GM12878 (cell line): ENCODE data around the gene SENP1. TPM values are rescaled to one million over a fixed set of nuclear protein-coding genes. Genes with fewer than 3 reads are reported as not detected.

Source experiments
- ATAC-seq: fragments of 200-7000 bp; cut with Tn5 transposase; 3 replicates; pipeline ENCODE4 v1.9.1; 2020; ENCODE audit warnings: mild to moderate bottlenecking, moderate library complexity
- BruUV-seq: library from RNA; stranded (reverse); fragments of 400-500 nt; replicated peaks from 2 replicates; lab custom pipeline; 2021; lab: Mats Ljungman, UMichigan
- CTCF ChIA-PET: fragments of 300-600 bp; sonication (Branson Sonifier 250); formaldehyde crosslinking; extraction: SDS; loops from one replicate; lab custom pipeline; 2021; ENCODE audit warnings: inconsistent platforms; lab: Yijun Ruan, JAX
- POLR2A ChIA-PET: fragments of 350-600 bp; formaldehyde crosslinking; extraction: SDS; loops from one replicate; lab custom pipeline; 2021; ENCODE audit warnings: inconsistent platforms; lab: Charles Lee
- RAD21 ChIA-PET: fragments of 300-600 bp; sonication (Branson Sonifier 250); formaldehyde crosslinking; loops from one replicate; lab custom pipeline; 2023; ENCODE audit warnings: antibody characterized with exemption; ENCODE audit not compliant: unreplicated experiment; lab: Charles Lee
- SMC1A ChIA-PET: fragments of 300-600 bp; sonication (Branson Sonifier 250); formaldehyde crosslinking; loops from one replicate; lab custom pipeline; 2023; ENCODE audit not compliant: unreplicated experiment, uncharacterized antibody; lab: Charles Lee
- DNase-seq: peaks from one replicate; pipeline ENCODE4 v3.0.0-alpha.2; 2011; ENCODE audit warnings: low read depth, low spot score
- FAIRE-seq: peaks from 3 replicates; lab custom pipeline; 2011; peaks lifted over from hg19 to GRCh38; lab: Jason Lieb, UNC
- H2AFZ ChIP-seq: 2 replicates; pipeline ENCODE4 v1.6.0; 2011; ENCODE audit warnings: low read depth, low read length, control low read depth; ENCODE audit not compliant: control insufficient read depth
- H3K27ac ChIP-seq: 2 replicates; pipeline ENCODE4 v1.5.1; 2011; ENCODE audit warnings: control low read depth; ENCODE audit not compliant: control insufficient read depth, insufficient read depth
- H3K27me3 ChIP-seq, 2 experiments: replicated peaks in 1 of 2; 2 replicates each; pipeline versions ENCODE4 v1.6.0 to v1.6.1; 2011; ENCODE audit warnings: low read length in 1 of 2; ENCODE audit not compliant: control insufficient read depth in 2 of 2, insufficient read depth in 2 of 2
- H3K36me3 ChIP-seq, 2 experiments: 2 replicates each; pipeline ENCODE4 v1.5.1; 2011; ENCODE audit warnings: low read length in 1 of 2; ENCODE audit not compliant: control insufficient read depth in 2 of 2, insufficient read depth in 2 of 2
- H3K4me1 ChIP-seq: 2 replicates; pipeline ENCODE4 v1.6.1; 2011; ENCODE audit warnings: mild to moderate bottlenecking, low read length, moderate library complexity, mixed read lengths; ENCODE audit not compliant: control insufficient read depth, insufficient read depth
- H3K4me2 ChIP-seq: 2 replicates; pipeline ENCODE4 v1.6.0; 2011; ENCODE audit warnings: control low read depth; ENCODE audit not compliant: control insufficient read depth, insufficient read depth
- H3K4me3 ChIP-seq: fragments of 200-600 bp; sonication (generic); 2 replicates; pipeline ENCODE4 v1.5.1; 2016
- H3K79me2 ChIP-seq: 2 replicates; pipeline ENCODE4 v1.6.0; 2011; ENCODE audit warnings: low read length; ENCODE audit not compliant: control insufficient read depth, insufficient read depth
- H3K9ac ChIP-seq: 2 replicates; pipeline ENCODE4 v1.8.0; 2011; ENCODE audit warnings: low read length, control low read depth, mixed read lengths; ENCODE audit not compliant: control insufficient read depth, insufficient read depth
- H3K9me3 ChIP-seq: replicated peaks from 3 replicates; pipeline ENCODE4 v1.5.1; 2011; ENCODE audit warnings: mild to moderate bottlenecking, low read length; ENCODE audit not compliant: control insufficient read depth, insufficient read depth
- H4K20me1 ChIP-seq: 2 replicates; pipeline ENCODE4 v1.6.0; 2011; ENCODE audit not compliant: control insufficient read depth, insufficient read depth
- MYB ChIP-seq: fragments of 150-350 bp; IDR thresholded peaks from 2 replicates; pipeline ENCODE4 v1.6.1; 2014; ENCODE audit warnings: mild to moderate bottlenecking, low read depth, low read length, borderline replicate concordance
- NBN ChIP-seq: fragments of 450-650 bp; IDR thresholded peaks from 2 replicates; pipeline ENCODE4 v1.6.1; 2016
- POLR2AphosphoS2 ChIP-seq: IDR thresholded peaks from 2 replicates; pipeline ENCODE4 v1.6.1; 2011; ENCODE audit warnings: low read depth, mild to moderate bottlenecking, low read length, improper control_type of control experiment, moderate library complexity
- SRF ChIP-seq, 2 experiments: IDR thresholded peaks; 2 replicates each; pipeline ENCODE4 v1.6.1; 2011; ENCODE audit warnings: low read depth in 2 of 2, low read length in 2 of 2, mild to moderate bottlenecking in 1 of 2, moderate library complexity in 1 of 2
- TAF1 ChIP-seq: IDR thresholded peaks from 2 replicates; pipeline ENCODE4 v1.6.1; 2011; ENCODE audit warnings: mild to moderate bottlenecking, low read depth, low read length, borderline replicate concordance
- ZBED1 ChIP-seq: IDR thresholded peaks from 2 replicates; pipeline ENCODE4 v1.6.1; 2016; ENCODE audit warnings: borderline replicate concordance
- ZNF217 ChIP-seq: fragments of 450-650 bp; IDR thresholded peaks from 2 replicates; pipeline ENCODE4 v1.6.1; 2017; ENCODE audit warnings: antibody characterized with exemption, mild to moderate bottlenecking
- WGBS: methylation state at CpG from one replicate; pipeline ENCODE4 v1.1.6; 2016; ENCODE audit warnings: low lambda C conversion rate; ENCODE audit not compliant: insufficient replicate concordance, insufficient coverage; ENCODE audit errors: missing lambda C conversion rate; 5-methylcytosine and 5-hydroxymethylcytosine counted together
- in situ Hi-C: fragments of 300-500 bp; cut with MboI; formaldehyde crosslinking; loops from 9 replicates; pipeline ENCODE4 v1.14.3; 2018; ENCODE audit warnings: mixed read lengths
- intact Hi-C: fragments of 100-400 bp; cut with micrococcal nuclease; formaldehyde crosslinking; loops from one replicate; pipeline ENCODE4 v1.14.2; 2022; ENCODE audit not compliant: unreplicated experiment
- polyA plus RNA-seq, 11 experiments: library from polyadenylated mRNA; depleted of rRNA in 4 of 11; unstranded in 6 of 11; stranded (reverse) in 5 of 11; fragments of >200 nt; fragmentation: Nextera tagmentation in 4 of 11; fragmentation: Illumina TruSeq in 1 of 11; extraction: Ambion mirVana in 4 of 11; extraction: Trizol in 1 of 11; gene quantifications; 1 replicate in 1 of 11; 2 replicates in 10 of 11; pipeline versions ENCODE4 v1.2.1 to v1.2.3, GENCODE V29; 2011 to 2016; ENCODE audit warnings: inconsistent platforms in 2 of 11, missing spikeins in 2 of 11, low read depth in 1 of 11
- total RNA-seq, 4 experiments: library from RNA; depleted of rRNA in 3 of 4; stranded (reverse); fragments of >200 nt in 3 of 4; fragmentation: Illumina TruSeq in 1 of 4; extraction: Trizol in 1 of 4; gene quantifications; 2 replicates each; pipeline versions ENCODE4 v1.2.1 to v1.2.3, GENCODE V29; 2013 to 2021
- TF ChIP-seq, protein P1 (sequence below): fragments of 450-650 bp; IDR thresholded peaks from 2 replicates; pipeline ENCODE4 v1.6.1; 2016; ENCODE audit warnings: mild to moderate bottlenecking, moderate library complexity, borderline replicate concordance
- TF ChIP-seq, protein P2 (sequence below): fragments of 450-650 bp; IDR thresholded peaks from 2 replicates; pipeline ENCODE4 v1.6.1; 2017; ENCODE audit warnings: mild to moderate bottlenecking, moderate library complexity

Gene SENP1
- total and polyA plus RNA-seq, 10 of the 15 experiments (the other 5 are each of a cell fraction or from before 2014, with no cell fraction given): 8.1 to 52.4 (median 26.1) TPM

DNA sequence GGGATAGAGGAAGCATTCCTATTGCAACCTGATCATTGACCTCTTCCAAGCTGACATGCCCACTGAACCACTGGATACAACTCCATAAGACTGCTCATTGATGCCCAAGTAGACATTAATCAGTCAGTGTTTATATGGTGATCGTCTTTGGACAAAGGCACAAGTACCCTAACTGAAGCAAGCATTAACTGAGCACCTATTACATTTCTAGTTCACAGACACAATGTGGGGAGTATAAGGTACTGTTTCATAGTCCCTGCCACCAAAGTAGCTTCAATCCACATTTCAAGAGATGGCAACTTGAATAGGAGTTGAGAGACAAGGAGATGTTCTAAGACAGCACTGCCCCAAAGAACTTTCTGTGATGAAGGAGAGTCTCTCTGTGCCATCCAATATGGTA lies 90.8 kb downstream of the SENP1 start:
- CTCF ChIA-PET: no interaction called here
- in situ Hi-C loops: no loop called here

More for the DNA sequence above, 90.8 kb downstream of the SENP1 start:
- FAIRE-seq: no peak
- Histone ChIP-seq H3K27ac (no peak overlapping the region), H3K4me3 (no peak overlapping the region)
- ChIA-PET RAD21 (no interaction called here), POLR2A (interaction anchor here (0.7 kb wide), 1 partner anchor 194 kb away, joined by 5 read pairs; no protein-coding TSS in a partner anchor)
- DNase-seq: no peak
- no peak for ATAC-seq
- TF ChIP-seq ZBED1 (no peak), SRF (IDR thresholded peaks at IDR 0.05; ENCODE audit: low read depth in 2 of 2, low read length in 2 of 2) (no peak), TAF1 (no peak), MYB (no peak), POLR2AphosphoS2 (no peak), ZNF217 (no peak), NBN (no peak)
- TF ChIP-seq, protein P1, sequence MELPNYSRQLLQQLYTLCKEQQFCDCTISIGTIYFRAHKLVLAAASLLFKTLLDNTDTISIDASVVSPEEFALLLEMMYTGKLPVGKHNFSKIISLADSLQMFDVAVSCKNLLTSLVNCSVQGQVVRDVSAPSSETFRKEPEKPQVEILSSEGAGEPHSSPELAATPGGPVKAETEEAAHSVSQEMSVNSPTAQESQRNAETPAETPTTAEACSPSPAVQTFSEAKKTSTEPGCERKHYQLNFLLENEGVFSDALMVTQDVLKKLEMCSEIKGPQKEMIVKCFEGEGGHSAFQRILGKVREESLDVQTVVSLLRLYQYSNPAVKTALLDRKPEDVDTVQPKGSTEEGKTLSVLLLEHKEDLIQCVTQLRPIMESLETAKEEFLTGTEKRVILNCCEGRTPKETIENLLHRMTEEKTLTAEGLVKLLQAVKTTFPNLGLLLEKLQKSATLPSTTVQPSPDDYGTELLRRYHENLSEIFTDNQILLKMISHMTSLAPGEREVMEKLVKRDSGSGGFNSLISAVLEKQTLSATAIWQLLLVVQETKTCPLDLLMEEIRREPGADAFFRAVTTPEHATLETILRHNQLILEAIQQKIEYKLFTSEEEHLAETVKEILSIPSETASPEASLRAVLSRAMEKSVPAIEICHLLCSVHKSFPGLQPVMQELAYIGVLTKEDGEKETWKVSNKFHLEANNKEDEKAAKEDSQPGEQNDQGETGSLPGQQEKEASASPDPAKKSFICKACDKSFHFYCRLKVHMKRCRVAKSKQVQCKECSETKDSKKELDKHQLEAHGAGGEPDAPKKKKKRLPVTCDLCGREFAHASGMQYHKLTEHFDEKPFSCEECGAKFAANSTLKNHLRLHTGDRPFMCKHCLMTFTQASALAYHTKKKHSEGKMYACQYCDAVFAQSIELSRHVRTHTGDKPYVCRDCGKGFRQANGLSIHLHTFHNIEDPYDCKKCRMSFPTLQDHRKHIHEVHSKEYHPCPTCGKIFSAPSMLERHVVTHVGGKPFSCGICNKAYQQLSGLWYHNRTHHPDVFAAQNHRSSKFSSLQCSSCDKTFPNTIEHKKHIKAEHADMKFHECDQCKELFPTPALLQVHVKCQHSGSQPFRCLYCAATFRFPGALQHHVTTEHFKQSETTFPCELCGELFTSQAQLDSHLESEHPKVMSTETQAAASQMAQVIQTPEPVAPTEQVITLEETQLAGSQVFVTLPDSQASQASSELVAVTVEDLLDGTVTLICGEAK: no peak
- TF ChIP-seq, protein P2, sequence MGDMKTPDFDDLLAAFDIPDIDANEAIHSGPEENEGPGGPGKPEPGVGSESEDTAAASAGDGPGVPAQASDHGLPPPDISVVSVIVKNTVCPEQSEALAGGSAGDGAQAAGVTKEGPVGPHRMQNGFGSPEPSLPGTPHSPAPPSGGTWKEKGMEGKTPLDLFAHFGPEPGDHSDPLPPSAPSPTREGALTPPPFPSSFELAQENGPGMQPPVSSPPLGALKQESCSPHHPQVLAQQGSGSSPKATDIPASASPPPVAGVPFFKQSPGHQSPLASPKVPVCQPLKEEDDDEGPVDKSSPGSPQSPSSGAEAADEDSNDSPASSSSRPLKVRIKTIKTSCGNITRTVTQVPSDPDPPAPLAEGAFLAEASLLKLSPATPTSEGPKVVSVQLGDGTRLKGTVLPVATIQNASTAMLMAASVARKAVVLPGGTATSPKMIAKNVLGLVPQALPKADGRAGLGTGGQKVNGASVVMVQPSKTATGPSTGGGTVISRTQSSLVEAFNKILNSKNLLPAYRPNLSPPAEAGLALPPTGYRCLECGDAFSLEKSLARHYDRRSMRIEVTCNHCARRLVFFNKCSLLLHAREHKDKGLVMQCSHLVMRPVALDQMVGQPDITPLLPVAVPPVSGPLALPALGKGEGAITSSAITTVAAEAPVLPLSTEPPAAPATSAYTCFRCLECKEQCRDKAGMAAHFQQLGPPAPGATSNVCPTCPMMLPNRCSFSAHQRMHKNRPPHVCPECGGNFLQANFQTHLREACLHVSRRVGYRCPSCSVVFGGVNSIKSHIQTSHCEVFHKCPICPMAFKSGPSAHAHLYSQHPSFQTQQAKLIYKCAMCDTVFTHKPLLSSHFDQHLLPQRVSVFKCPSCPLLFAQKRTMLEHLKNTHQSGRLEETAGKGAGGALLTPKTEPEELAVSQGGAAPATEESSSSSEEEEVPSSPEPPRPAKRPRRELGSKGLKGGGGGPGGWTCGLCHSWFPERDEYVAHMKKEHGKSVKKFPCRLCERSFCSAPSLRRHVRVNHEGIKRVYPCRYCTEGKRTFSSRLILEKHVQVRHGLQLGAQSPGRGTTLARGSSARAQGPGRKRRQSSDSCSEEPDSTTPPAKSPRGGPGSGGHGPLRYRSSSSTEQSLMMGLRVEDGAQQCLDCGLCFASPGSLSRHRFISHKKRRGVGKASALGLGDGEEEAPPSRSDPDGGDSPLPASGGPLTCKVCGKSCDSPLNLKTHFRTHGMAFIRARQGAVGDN: no peak
- TF ChIP-seq, all 136 proteins: peak for 0
- no TSS peak for BruUV-seq
- SMC1A ChIA-PET: interaction anchor here (0.6 to 1.0 kb wide), 2 partner anchors 32 to 65 kb away, joined by 3 read pairs; no protein-coding TSS in a partner anchor
- H3K9ac ChIP-seq: no peak overlapping the region
- H3K4me1 ChIP-seq: no peaks in the 10 kb centered on the region
- no peaks in the 10 kb centered on the region for H3K36me3 ChIP-seq
- H2AFZ ChIP-seq: no peak overlapping the region
- intact Hi-C loops: no loop called here
- no peaks in the 10 kb centered on the region for H4K20me1 ChIP-seq
- no peaks in the 10 kb centered on the region for H3K79me2 ChIP-seq
- 0% methylated on average over 1 of the region's 1 CpG for WGBS
- H3K27me3 ChIP-seq: peaks cover 2 to 3% of the 10 kb centered on the region in 2 experiments; a peak in 2 of 4 replicates
- H3K9me3 ChIP-seq: no peaks in the 10 kb centered on the region
- no peak overlapping the region for H3K4me2 ChIP-seq
